HCT116 (cell line): Measurements from ENCODE around the gene KNCN. TPM values are rescaled to one million over a fixed set of nuclear protein-coding genes. Genes with fewer than 3 reads are reported as not detected.

ENCODE experiments used
- ATAC-seq: fragments of 200-7000 bp; cut with Tn5 transposase; 2 replicates; pipeline ENCODE4 v1.9.1; 2020; ENCODE audit warnings: mild to moderate bottlenecking, moderate library complexity
- BruUV-seq: library from RNA; stranded (reverse); fragments of 400-500 nt; replicated peaks from 2 replicates; lab custom pipeline; 2021; lab: Mats Ljungman, UMichigan
- CTCF ChIA-PET: fragments of 300-600 bp; sonication (Branson Sonifier 250); formaldehyde crosslinking; loops from one replicate; lab custom pipeline; 2021; ENCODE audit warnings: antibody characterized with exemption; lab: Charles Lee
- POLR2A ChIA-PET: fragments of 300-600, 350-600 bp; sonication (Branson Sonifier 250); formaldehyde crosslinking; loops from one replicate; lab custom pipeline; 2021; ENCODE audit warnings: antibody characterized with exemption; lab: Charles Lee
- RAD21 ChIA-PET, 2 experiments: fragments of 300-600 bp; sonication (Branson Sonifier 250); formaldehyde crosslinking; loops; one replicate each; lab custom pipeline; 2023; ENCODE audit warnings: low total read pairs in 2 of 2; ENCODE audit not compliant: uncharacterized antibody in 2 of 2, unreplicated experiment in 2 of 2, low non-redundant PET in 1 of 2; lab: Charles Lee
- DNase-seq: peaks from one replicate; pipeline ENCODE4 v3.0.0-alpha.2; 2010; ENCODE audit warnings: low read depth, low spot score
- H2AFZ ChIP-seq: fragments of 200-600 bp; shearing (Covaris generic), sonication (generic); 2 replicates; pipeline ENCODE4 v1.6.1; 2017; ENCODE audit warnings: low read depth, mixed run types, mixed read lengths, antibody characterized with exemption, low read length; ENCODE audit not compliant: poor library complexity, severe bottlenecking
- H3K27ac ChIP-seq: 2 replicates; pipeline ENCODE4 v1.5.1; 2012; ENCODE audit warnings: low read depth, low read length
- H3K27me3 ChIP-seq: fragments of 200-600 bp; sonication (generic); 2 replicates; pipeline ENCODE4 v1.6.1; 2016; ENCODE audit warnings: mixed run types, low read length, mixed read lengths; ENCODE audit not compliant: insufficient read depth
- H3K36me3 ChIP-seq, 2 experiments: fragments of 200-500 bp in 1 of 2; fragments of 200-600 bp in 1 of 2; sonication (Bioruptor generic) in 1 of 2; sonication (generic) in 1 of 2; 2 replicates each; pipeline versions ENCODE4 v1.5.1 to v1.6.1; 2014 to 2016; ENCODE audit warnings: low read length in 2 of 2, inconsistent platforms in 1 of 2, mixed read lengths in 1 of 2, mixed run types in 1 of 2; ENCODE audit not compliant: insufficient read depth in 2 of 2, control insufficient read depth in 1 of 2
- H3K4me1 ChIP-seq, 2 experiments: fragments of 200-600 bp in 1 of 2; sonication (generic) in 1 of 2; 2 replicates each; pipeline versions ENCODE4 v1.5.1 to v1.6.1; 2012 to 2017; ENCODE audit warnings: low read length in 2 of 2, inconsistent platforms in 1 of 2, mild to moderate bottlenecking in 1 of 2, mixed read lengths in 1 of 2, mixed run types in 1 of 2, moderate library complexity in 1 of 2; ENCODE audit not compliant: insufficient read depth in 2 of 2, control insufficient read depth in 1 of 2
- H3K4me2 ChIP-seq: fragments of 200-600 bp; sonication (generic); 2 replicates; pipeline ENCODE4 v1.6.1; 2017; ENCODE audit warnings: mixed run types, low read length, mixed read lengths
- H3K4me3 ChIP-seq, 2 experiments: fragments of 200-600 bp in 1 of 2; sonication (generic) in 1 of 2; replicated peaks in 1 of 2; 2 replicates each; pipeline ENCODE4 v1.5.1; 2011 to 2016; ENCODE audit warnings: low read length in 2 of 2, control low read depth in 1 of 2, low read depth in 1 of 2, mild to moderate bottlenecking in 1 of 2, mixed read lengths in 1 of 2, mixed run types in 1 of 2
- H3K79me2 ChIP-seq: fragments of 200-600 bp; sonication (generic); 2 replicates; pipeline ENCODE4 v1.6.1; 2017; ENCODE audit warnings: mild to moderate bottlenecking, mixed run types, low read length, moderate library complexity, mixed read lengths; ENCODE audit not compliant: insufficient read depth
- H3K9ac ChIP-seq: fragments of 200-600 bp; sonication (generic); 2 replicates; pipeline ENCODE4 v1.6.1; 2016; ENCODE audit warnings: low read length, mixed read lengths
- H3K9me2 ChIP-seq: fragments of 200-600 bp; sonication (generic), shearing (Covaris generic); 2 replicates; pipeline ENCODE4 v1.6.1; 2017; ENCODE audit warnings: mixed run types, mild to moderate bottlenecking, moderate library complexity; ENCODE audit not compliant: insufficient read depth
- H3K9me3 ChIP-seq, 2 experiments: fragments of 200-500 bp in 1 of 2; fragments of 200-600 bp in 1 of 2; sonication (Bioruptor generic) in 1 of 2; sonication (generic) in 1 of 2; 2 replicates each; pipeline ENCODE4 v1.6.1; 2014 to 2017; ENCODE audit warnings: low read length in 2 of 2, mixed read lengths in 2 of 2, inconsistent platforms in 1 of 2, low read depth in 1 of 2, mild to moderate bottlenecking in 1 of 2, mixed run types in 1 of 2, moderate library complexity in 1 of 2; ENCODE audit not compliant: control insufficient read depth in 1 of 2, insufficient read depth in 1 of 2
- H4K20me1 ChIP-seq: fragments of 200-600 bp; sonication (generic), shearing (Covaris generic); 2 replicates; pipeline ENCODE4 v1.6.1; 2017; ENCODE audit warnings: mixed run types, mild to moderate bottlenecking, moderate library complexity; ENCODE audit not compliant: insufficient read depth
- ATF3 ChIP-seq: IDR thresholded peaks from 2 replicates; pipeline ENCODE4 v1.6.1; 2012
- CBX3 ChIP-seq: IDR thresholded peaks from 2 replicates; pipeline ENCODE4 v1.6.1; 2012; ENCODE audit warnings: low read depth
- CEBPB ChIP-seq: IDR thresholded peaks from 2 replicates; pipeline ENCODE4 v1.6.1; 2012; ENCODE audit warnings: low read depth
- CTCF ChIP-seq, 3 experiments: fragments of 200-600 bp in 1 of 3; sonication (generic) in 1 of 3; IDR thresholded peaks in 2 of 3; conservative IDR thresholded peaks in 1 of 3; 2 replicates each; pipeline ENCODE4 v1.5.1; 2012 to 2017; ENCODE audit warnings: low read depth in 2 of 3, low read length in 2 of 3, antibody characterized with exemption in 1 of 3, borderline replicate concordance in 1 of 3, control low read depth in 1 of 3, mild to moderate bottlenecking in 1 of 3, mixed read lengths in 1 of 3, mixed run types in 1 of 3, moderate library complexity in 1 of 3; ENCODE audit not compliant: insufficient read depth in 1 of 3
- POLR2A ChIP-seq: IDR thresholded peaks from 2 replicates; pipeline ENCODE4 v1.7.0; 2011; ENCODE audit warnings: borderline replicate concordance; ENCODE audit not compliant: insufficient read depth, insufficient read length; ENCODE audit errors: extremely low read depth
- SIN3A ChIP-seq: IDR thresholded peaks from 2 replicates; pipeline ENCODE4 v1.6.1; 2012; ENCODE audit warnings: low read depth
- SRF ChIP-seq: IDR thresholded peaks from 2 replicates; pipeline ENCODE4 v1.6.1; 2012; ENCODE audit warnings: low read depth
- TCF7L2 ChIP-seq: IDR thresholded peaks from 2 replicates; pipeline ENCODE4 v1.7.0; 2011; ENCODE audit warnings: borderline replicate concordance, inconsistent platforms; ENCODE audit not compliant: insufficient read depth, insufficient read length; ENCODE audit errors: extremely low read depth
- YY1 ChIP-seq: IDR thresholded peaks from 2 replicates; pipeline ENCODE4 v1.6.1; 2011; ENCODE audit warnings: low read length, low read depth, moderate library complexity, mild to moderate bottlenecking; ENCODE audit not compliant: insufficient replicate concordance; ENCODE audit errors: extremely low read depth
- ZFX ChIP-seq: fragments of 450-650 bp; IDR thresholded peaks from 2 replicates; pipeline ENCODE4 v1.6.1; 2017
- ZNF274 ChIP-seq: fragments of 200-500 bp; sonication (Bioruptor generic); IDR thresholded peaks from 2 replicates; pipeline ENCODE4 v1.6.1; 2014; ENCODE audit warnings: mild to moderate bottlenecking, low read depth, low read length, inconsistent platforms
- intact Hi-C: fragments of 100-400 bp; cut with micrococcal nuclease; formaldehyde crosslinking; loops from 2 replicates; pipeline ENCODE4 v1.10.0; 2022
- total RNA-seq: library from RNA; stranded (reverse); gene quantifications from one replicate; pipeline ENCODE4 v1.2.1, GENCODE V29; 2021; ENCODE audit not compliant: unreplicated experiment

The KNCN gene
- total RNA-seq, 1 experiment from 2014 or later = not detected

GRCh38 chr1:46546210-46546609 lies 5.2 kb downstream of the KNCN start:
- Histone ChIP-seq H3K27ac (no peak overlapping the region), H4K20me1 (no peaks in the 10 kb centered on the region), H2AFZ (no peak overlapping the region), H3K9me3 (no peaks in the 10 kb centered on the region), H3K4me1 (peaks cover 0 to 7% of the 10 kb centered on the region in 2 experiments; a peak in 1 of 4 replicates), H3K9ac (no peak overlapping the region), H3K79me2 (no peaks in the 10 kb centered on the region), H3K4me2 (no peak overlapping the region), H3K36me3 (no peaks in the 10 kb centered on the region), H3K9me2 (no peaks in the 10 kb centered on the region), H3K4me3 (no peak overlapping the region), H3K27me3 (no peaks in the 10 kb centered on the region)
- ChIA-PET CTCF (interaction anchor here (1.2 to 2.6 kb wide), 3 partner anchors 58 to 104 kb away, joined by 3 to 19 read pairs (median 4); no protein-coding TSS in a partner anchor), RAD21 (no interaction called here), POLR2A (no interaction called here)
- ATAC-seq (no peak), DNase-seq (no peak)
- TF ChIP-seq YY1 (no peak), POLR2A (no peak), CBX3 (no peak), ATF3 (no peak), SIN3A (no peak), CTCF (IDR thresholded peaks at IDR 0.05 in 2 of 3, conservative IDR thresholded peaks at IDR 0.05 in 1 of 3; ENCODE audit: borderline replicate concordance in 1 of 3, insufficient read depth in 1 of 3, low read depth in 2 of 3, low read length in 2 of 3) (no peak), CEBPB (no peak), SRF (no peak), ZNF274 (no peak), ZFX (no peak), TCF7L2 (no peak)
- intact Hi-C loops = no loop called here
- BruUV-seq = no TSS peak
